ENCODE measurements around the gene MARF1.
"Not testable (repeated sequence)": the region's sequence is repeated elsewhere in the genome, so short reads cannot be mapped to it uniquely, and the experiment has no call there.

MARF1 gene

GRCh38 chr16:15621889-15622288 is 21.1 kb downstream of the MARF1 start:
- DNase-seq (ENCODE audit: low spot score): no peak

DNA sequence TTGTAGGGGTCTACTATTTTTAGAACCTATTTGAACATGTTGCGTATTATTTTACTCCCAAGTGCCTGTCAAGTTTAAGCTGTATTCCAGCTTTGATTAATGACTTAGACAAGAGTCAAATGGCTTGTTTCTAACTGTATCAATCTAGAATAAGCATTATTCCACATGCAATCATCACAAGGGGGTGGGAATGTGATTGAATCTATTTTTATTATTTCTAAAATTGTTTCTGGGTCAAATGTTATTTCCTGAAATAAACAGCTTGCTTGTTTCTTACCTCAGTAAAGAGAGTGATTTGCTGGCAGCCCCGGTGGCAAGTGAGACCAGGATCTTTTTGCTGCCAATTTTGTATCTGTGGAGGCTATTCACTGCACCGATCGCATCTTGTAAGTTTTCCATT is 21.5 kb downstream of the MARF1 start:
- no peak for DNase-seq (ENCODE audit: low spot score)

DNA sequence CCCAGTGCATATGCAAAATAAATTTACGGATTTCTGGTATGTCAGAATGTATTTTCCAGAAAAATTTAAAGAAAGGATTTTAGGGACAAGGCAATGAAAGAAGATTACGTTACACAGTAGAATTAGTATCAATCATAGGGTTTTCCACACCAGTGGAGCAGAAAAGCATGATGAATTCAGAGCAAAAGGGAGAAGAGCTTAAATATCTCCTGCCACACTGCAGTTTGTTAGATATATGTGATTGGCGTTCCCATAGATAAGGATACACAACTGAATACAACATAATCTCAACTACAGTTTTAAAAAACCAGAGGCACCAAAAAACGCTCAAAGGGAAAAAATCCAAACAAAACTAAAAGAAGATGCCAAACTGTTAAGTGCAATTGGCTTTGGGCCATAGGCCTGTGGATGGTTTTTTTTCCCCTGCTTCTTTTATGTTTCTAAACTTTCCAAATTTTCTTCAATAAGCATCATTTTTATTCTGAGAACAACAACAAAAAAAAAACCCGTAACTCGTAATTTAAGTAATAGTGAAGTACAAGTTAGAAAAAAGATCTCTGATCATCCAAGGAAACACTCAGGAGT is 22.3 kb downstream of the MARF1 start:
- DNase-seq (ENCODE audit: low spot score): no peak

DNA sequence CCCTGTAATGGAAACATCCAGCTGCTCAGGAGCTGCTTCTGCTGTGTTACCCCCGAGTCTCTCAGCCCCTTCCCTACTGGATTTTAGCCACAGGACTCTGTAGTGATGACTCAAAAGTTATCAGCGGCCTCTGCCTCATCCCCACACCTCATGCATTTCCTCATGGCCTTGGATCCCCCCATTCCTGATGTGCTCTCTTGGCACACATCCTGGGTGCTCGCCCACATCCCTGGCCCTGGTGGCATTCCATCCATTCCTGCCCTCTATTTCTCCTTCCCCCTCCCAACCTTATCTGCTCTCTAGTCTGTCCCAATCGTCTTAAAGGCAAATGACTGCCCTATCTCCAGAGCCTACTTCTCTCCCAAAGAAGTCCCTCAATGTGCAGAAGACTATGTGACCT is 24.6 kb downstream of the MARF1 start:
- no peak for DNase-seq (ENCODE audit: low spot score)

- no peak for DNase-seq (ENCODE audit: low spot score)
Observed at GRCh38 chr16:15617901-15618300, 25.1 kb downstream of the MARF1 start.

- no peak for DNase-seq (ENCODE audit: low spot score)
Observed at GRCh38 chr16:15616475-15617165, 26.3 kb downstream of the MARF1 start.

DNA sequence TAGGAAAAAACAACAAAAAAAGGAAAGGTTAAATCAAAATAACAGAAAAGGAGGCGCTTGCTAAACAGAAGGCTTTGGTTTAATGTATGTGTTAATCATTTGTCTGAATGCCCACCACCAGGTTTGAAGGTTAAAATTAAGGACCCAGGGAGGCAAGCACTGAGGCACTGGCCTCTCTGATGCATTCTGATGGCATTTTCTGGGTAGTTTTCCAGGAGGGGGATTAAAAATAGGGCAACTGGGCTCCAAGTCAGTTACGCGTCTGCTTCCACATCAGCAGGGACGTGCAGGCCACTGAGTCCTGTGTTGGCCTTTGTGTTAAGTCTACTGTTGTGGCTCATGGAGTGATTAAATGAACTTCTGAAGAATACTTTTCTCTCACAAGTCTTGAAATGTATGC is 26.9 kb downstream of the MARF1 start:
- no peak for DNase-seq (ENCODE audit: low spot score)

DNA sequence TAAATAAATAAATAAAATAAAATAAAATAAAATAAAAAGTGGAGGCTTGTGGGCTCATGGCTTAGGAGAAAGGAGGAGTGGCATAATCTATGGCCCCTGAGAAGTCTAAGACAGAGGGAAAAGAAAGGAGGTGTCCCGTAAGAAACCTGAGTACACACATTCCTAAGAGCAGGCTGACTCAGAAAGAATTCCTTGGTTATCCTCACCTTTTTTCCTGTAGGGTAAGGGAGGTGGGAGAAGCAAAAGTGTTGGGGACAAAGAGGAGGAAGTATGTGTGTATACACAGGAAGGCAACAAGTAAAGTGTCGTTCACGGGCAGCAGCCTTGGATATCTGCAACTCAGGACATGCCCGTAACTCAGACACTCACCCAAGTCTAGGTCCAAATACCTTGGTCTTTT is 29.3 kb downstream of the MARF1 start:
- DNase-seq (ENCODE audit: low spot score): no peak

DNA sequence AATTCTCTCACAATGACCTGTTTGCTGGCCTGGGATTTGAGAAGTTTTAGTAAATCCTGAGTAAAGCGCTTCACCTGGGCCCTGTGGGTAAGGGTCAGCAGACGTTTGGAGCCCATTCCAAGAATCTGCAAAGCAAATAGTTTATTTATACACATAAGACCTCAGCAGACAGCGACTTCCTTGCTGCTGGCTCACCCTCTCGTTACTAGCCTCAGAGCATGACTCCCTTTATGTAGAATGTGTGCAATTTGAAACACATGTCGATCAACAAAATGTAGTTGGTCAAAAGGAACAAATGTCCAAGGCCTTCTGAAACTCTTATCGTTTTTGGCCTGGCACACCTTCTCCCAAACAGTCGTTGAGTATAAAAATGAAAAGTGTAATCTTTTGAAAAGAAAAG is 31.3 kb downstream of the MARF1 start:
- no peak for DNase-seq (ENCODE audit: low spot score)

GRCh38 chr16:15610369-15610871 is 32.5 kb downstream of the MARF1 start:
- DNase-seq (ENCODE audit: low spot score): no peak

DNA sequence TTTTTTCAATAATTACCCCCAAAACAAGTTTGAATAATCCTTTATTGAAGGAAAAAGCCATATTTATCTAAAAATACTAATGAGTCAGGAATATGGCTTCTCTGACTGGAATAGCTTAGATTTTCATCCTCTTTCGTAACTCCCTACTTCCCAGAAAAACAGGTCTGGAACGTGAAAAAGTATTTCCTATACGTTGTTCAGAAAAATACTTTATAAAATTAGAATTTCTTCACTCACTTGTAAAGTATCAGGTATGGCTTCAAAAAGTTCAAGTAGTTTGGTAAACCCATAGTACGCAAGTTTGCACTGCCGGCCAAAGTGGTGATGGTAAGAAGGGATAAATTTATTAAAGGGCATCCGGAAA is 33.7 kb downstream of the MARF1 start:
- DNase-seq (ENCODE audit: low spot score): no peak

GRCh38 chr16:15608398-15609285 is 34.3 kb downstream of the MARF1 start:
- DNase-seq (ENCODE audit: low spot score): no peak

DNA sequence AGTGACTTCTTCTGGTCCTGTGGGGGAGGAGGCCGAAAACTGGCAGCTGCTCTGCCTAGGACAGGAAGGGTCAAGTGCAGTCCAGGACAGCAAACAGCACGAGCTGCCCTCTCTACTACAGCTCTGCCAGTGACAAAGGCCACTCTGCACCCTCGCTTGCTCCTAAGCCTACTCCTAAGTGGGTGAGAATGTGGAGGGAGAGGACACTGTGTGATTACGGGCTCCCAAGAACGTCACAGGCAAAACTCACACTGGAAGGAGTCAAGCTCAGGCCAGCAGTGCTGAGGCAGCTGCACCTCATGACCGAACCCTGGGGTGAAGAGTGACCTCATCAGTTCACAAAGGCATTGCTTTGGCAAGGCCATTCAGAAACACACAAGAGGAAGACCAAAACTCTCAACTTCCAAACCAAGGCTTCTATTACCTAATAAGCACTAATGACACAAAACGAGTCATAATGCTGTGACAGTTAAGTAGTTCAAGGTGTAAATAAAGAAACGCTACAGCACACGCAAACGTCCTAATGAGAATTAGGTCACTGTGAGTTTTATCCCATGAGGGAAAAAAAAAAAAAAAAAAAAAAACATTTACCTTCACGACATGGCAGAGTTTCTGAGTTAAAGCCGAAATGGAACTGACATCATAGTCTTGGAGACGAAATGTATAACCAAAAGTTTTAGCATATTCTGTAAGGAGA is 35.1 kb downstream of the MARF1 start:
- DNase-seq (ENCODE audit: low spot score): no peak

DNA sequence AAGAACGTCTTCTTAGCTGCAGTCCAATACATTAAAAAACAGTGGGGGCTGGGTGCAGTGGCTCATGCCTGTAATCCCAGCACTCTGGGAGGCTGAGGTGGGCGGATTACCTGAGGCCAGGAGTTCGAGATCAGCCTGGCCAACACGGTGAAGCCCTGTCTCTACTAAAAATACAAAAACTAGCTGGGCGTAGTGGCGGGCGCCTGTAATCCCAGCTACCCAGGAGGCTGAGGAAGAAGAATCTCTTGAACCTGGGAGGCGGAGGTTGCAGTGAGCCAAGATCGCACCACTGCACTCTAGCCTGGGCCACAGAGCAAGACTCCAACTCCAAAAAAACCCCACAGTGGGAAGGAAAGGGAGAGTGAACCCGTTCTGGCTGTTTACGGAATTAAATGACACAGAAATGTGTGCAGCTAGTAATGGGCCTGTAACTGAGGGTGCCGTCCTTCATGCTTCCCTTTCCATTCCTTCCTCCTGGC is 35.7 kb downstream of the MARF1 start:
- DNase-seq (ENCODE audit: low spot score): not testable (repeated sequence)

- DNase-seq (ENCODE audit: low spot score): no peak
Observed at GRCh38 chr16:15606518-15607220, 36.3 kb downstream of the MARF1 start.

DNA sequence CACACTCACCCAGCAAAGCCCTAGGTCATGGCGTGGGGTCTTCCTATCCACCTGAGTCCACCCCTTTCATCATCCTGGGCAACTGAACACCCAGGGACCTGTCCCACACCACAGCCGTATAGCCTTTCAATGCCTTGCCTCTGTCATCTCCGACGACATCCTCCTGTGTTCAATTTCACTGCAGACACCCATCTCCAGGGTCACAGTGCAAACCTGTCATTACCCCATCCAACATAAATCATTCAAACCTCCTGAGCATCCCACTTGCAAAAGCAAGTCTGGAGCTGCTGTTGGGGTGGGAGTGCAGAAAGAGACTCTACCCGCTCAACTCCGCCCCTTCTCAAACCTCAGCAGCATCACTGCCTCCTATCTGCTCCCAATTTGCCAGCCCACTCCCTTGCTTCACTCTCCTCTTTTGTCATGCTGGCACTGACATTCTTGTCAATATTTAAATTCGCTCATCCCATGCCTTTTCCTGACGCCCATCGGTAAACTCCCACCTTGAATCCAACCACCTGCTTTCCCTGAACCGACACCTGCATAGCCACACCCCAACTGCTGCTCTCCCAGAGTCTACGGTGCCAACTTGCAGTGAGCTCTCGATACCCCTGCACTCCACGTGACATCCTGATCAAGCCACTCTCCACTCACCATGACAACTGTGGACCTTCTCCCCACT is 37.0 kb downstream of the MARF1 start:
- DNase-seq (ENCODE audit: low spot score): no peak

- no peak for DNase-seq (ENCODE audit: low spot score)
Observed at GRCh38 chr16:15604460-15605440, 38.2 kb downstream of the MARF1 start.

DNA sequence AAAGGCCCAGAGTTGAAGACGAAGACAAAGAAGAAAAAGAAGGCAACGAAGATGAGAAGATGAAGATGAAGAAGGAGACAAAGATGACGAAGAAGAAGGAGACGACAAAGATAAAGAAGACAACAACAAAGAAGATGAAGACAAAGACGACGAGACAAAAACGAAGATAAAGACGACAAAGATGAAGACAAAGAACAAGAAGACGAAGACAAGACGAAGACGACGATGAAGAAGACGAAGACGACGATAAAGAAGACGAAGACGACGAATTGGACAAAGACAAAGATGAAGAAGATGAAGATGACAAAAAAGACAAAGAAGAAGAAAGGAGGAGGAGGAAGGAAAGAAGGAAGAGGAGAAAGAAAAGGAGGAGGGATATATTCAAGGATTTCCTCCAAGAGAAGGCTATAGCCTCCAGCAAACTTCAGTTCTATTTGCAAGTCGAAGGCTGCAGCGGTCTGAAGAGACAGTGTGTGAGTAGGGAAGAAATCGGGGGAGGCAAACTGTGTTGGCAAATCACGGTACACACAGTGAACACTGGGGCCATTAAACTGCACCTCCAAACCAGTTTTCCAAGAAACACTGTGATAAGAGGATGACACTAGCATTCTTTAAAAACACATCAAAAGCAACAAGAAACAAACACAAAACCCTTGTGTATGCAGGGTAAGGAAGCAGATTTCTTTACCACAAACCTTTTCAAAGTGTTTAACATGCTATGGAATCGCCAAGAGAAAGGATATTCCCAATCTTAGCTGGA is 40.5 kb downstream of the MARF1 start:
- DNase-seq (ENCODE audit: low spot score): no peak
